Right renal cortex interstitium (tissue), 3 donors: ENCODE data around the gene MICAL2. TPM values are rescaled to one million over a fixed set of nuclear protein-coding genes. Genes with fewer than 3 reads are reported as not detected.

Experiments
- DNase-seq, 3 donors: peaks; one replicate each; pipeline ENCODE4 v3.0.0-alpha.2; 2013; ENCODE audit warnings: low read depth in 3 of 3, low spot score in 2 of 3
- polyA plus RNA-seq, 3 donors: library from polyadenylated mRNA; unstranded; fragments of 120-200 nt; gene quantifications; one replicate each; pipeline ENCODE4 v1.2.1, GENCODE V29; 2013; ENCODE audit not compliant: insufficient read length in 3 of 3

Gene MICAL2
- 1 to 10 TPM; 6.7 to 8.3 (median 7.1) TPM for polyA plus RNA-seq

GRCh38 chr11:12110201-12110713 lies at the start of gene MICAL2:
TSS of gene MICAL2 (plus strand) at chr11:12110590. CDS start at chr11:12162156, 51,566 bp downstream.
- DNase-seq = peak; percentile 20 to 65 (median 47)

- no peak for DNase-seq
These were observed 48.4 kb upstream of the MICAL2 start for GRCh38 chr11:12061851-12062560.

- DNase-seq = no peak
These were observed 47.1 kb upstream of the MICAL2 start for GRCh38 chr11:12063251-12063650.

- no peak for DNase-seq
These were observed 46.0 kb upstream of the MICAL2 start for GRCh38 chr11:12064136-12064953.

GRCh38 chr11:12064954-12065280 lies 45.5 kb upstream of the MICAL2 start:
- no peak for DNase-seq

- no peak for DNase-seq
These were observed 44.2 kb upstream of the MICAL2 start for GRCh38 chr11:12066056-12066798.

GRCh38 chr11:12066799-12067508 lies 43.4 kb upstream of the MICAL2 start:
- peak; percentile 44 to 72 (median 54) for DNase-seq

- no peak for DNase-seq
These were observed 42.5 kb upstream of the MICAL2 start for GRCh38 chr11:12067796-12068357.

- no peak for DNase-seq
These were observed 41.2 kb upstream of the MICAL2 start for GRCh38 chr11:12069066-12069676.

- no peak for DNase-seq
These were observed 39.7 kb upstream of the MICAL2 start for GRCh38 chr11:12070446-12071267.

GRCh38 chr11:12071574-12071973 lies 38.8 kb upstream of the MICAL2 start:
- no peak for DNase-seq

- no peak for DNase-seq
These were observed 37.0 kb upstream of the MICAL2 start for GRCh38 chr11:12073436-12073835.

GRCh38 chr11:12073886-12074285 lies 36.5 kb upstream of the MICAL2 start:
- DNase-seq = no peak

GRCh38 chr11:12074529-12075195 lies 35.7 kb upstream of the MICAL2 start:
- DNase-seq = no peak

GRCh38 chr11:12075291-12075690 lies 35.1 kb upstream of the MICAL2 start:
- no peak for DNase-seq

- no peak for DNase-seq
These were observed 34.3 kb upstream of the MICAL2 start for GRCh38 chr11:12075822-12076821.
